Neural crest cell (in vitro differentiated cells): ENCODE results near the gene TNNI3K. TPM values are rescaled to one million over a fixed set of nuclear protein-coding genes. Genes with fewer than 3 reads are reported as not detected.

ENCODE experiments used
- DNase-seq: peaks from one replicate; pipeline ENCODE4 v3.0.0; 2021; ENCODE audit warnings: low read depth, mixed read lengths, low spot score
- H3K27ac Mint-ChIP-seq: one replicate; pipeline ENCODE4 v1.8.0; 2021; ENCODE audit warnings: mild to moderate bottlenecking, mixed read lengths; ENCODE audit not compliant: unreplicated experiment
- H3K27me3 Mint-ChIP-seq: 2 replicates; pipeline ENCODE4 v1.8.0; 2021; ENCODE audit warnings: low read depth, mild to moderate bottlenecking, mixed read lengths
- H3K36me3 Mint-ChIP-seq: 2 replicates; pipeline ENCODE4 v1.8.0; 2021; ENCODE audit warnings: low read depth, mild to moderate bottlenecking, mixed read lengths
- H3K4me1 Mint-ChIP-seq: 2 replicates; pipeline ENCODE4 v1.8.0; 2021; ENCODE audit warnings: mixed read lengths
- H3K4me3 Mint-ChIP-seq: one replicate; pipeline ENCODE4 v1.8.0; 2021; ENCODE audit warnings: mild to moderate bottlenecking, mixed read lengths
- H3K9me3 Mint-ChIP-seq: 2 replicates; pipeline ENCODE4 v1.8.0; 2021; ENCODE audit warnings: mixed read lengths
- total RNA-seq: library from RNA; stranded (reverse); gene quantifications from 2 replicates; pipeline ENCODE4 v1.2.1, GENCODE V29; 2021
- TF ChIP-seq, protein P1 (sequence below): fragments of 200-600 bp; sonication (generic); conservative IDR thresholded peaks from 2 replicates; pipeline ENCODE4 v1.5.0; 2021; ENCODE audit warnings: antibody characterized with exemption, mild to moderate bottlenecking

The TNNI3K gene
- total RNA-seq, 1 donor from 2014 or later, result 1.4 TPM

DNA sequence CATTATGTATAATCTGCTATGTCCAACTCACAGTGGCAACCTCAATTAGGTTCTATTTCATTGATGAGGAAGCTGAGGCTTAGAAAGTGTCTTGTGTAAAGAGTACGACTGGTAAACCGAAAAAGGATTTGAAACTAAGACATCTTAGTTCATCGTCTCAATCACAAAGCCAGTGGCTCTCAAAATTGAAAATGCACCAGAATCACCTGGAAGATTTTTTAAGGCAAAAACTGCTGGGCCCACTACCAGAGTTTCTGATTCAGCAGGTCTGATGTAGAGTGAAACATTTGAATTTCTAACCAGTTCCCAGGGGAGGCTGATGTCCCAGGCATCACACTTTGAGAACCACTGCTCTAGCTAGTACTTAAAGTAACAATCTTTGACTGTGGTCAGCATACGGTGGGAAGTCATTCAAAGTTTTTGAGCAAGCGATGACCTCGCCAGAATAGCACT lies 282.4 kb downstream of the TNNI3K start:
- no peak for DNase-seq
- H3K4me3 Mint-ChIP-seq, result no peak overlapping the region
- no peak overlapping the region for H3K27ac Mint-ChIP-seq
- no peaks in the 10 kb centered on the region for H3K9me3 Mint-ChIP-seq
- no peaks in the 10 kb centered on the region for H3K27me3 Mint-ChIP-seq
- TF ChIP-seq, protein P1, sequence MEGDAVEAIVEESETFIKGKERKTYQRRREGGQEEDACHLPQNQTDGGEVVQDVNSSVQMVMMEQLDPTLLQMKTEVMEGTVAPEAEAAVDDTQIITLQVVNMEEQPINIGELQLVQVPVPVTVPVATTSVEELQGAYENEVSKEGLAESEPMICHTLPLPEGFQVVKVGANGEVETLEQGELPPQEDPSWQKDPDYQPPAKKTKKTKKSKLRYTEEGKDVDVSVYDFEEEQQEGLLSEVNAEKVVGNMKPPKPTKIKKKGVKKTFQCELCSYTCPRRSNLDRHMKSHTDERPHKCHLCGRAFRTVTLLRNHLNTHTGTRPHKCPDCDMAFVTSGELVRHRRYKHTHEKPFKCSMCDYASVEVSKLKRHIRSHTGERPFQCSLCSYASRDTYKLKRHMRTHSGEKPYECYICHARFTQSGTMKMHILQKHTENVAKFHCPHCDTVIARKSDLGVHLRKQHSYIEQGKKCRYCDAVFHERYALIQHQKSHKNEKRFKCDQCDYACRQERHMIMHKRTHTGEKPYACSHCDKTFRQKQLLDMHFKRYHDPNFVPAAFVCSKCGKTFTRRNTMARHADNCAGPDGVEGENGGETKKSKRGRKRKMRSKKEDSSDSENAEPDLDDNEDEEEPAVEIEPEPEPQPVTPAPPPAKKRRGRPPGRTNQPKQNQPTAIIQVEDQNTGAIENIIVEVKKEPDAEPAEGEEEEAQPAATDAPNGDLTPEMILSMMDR, result no peak
- peaks cover 12% of the 10 kb centered on the region for H3K4me1 Mint-ChIP-seq
- no peaks in the 10 kb centered on the region for H3K36me3 Mint-ChIP-seq

DNA sequence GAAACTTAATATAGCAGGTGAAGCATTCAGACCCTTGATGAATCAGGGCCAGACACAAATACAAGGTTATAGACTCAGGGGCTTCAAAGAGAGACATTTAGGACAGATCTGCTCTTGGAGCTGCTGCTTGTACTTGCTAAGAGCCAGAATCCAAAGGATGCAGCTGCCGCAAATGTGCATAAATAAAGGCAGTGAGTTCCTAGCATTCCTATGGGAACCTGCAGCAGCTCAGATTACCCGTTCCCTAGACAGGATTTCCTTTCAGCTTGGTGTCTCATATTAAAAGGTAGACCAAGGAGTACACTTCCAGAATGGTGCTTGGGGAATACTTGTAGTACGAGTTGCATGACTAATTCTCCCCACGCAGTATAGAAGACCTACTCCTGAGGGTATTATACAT lies 287.0 kb downstream of the TNNI3K start:
- DNase-seq, result no peak
- Mint-ChIP-seq H3K4me3 (no peak overlapping the region), H3K9me3 (no peaks in the 10 kb centered on the region), H3K36me3 (no peaks in the 10 kb centered on the region), H3K4me1 (peaks cover 17% of the 10 kb centered on the region), H3K27ac (no peak overlapping the region), H3K27me3 (no peaks in the 10 kb centered on the region)
- TF ChIP-seq, protein P1, result no peak

DNA sequence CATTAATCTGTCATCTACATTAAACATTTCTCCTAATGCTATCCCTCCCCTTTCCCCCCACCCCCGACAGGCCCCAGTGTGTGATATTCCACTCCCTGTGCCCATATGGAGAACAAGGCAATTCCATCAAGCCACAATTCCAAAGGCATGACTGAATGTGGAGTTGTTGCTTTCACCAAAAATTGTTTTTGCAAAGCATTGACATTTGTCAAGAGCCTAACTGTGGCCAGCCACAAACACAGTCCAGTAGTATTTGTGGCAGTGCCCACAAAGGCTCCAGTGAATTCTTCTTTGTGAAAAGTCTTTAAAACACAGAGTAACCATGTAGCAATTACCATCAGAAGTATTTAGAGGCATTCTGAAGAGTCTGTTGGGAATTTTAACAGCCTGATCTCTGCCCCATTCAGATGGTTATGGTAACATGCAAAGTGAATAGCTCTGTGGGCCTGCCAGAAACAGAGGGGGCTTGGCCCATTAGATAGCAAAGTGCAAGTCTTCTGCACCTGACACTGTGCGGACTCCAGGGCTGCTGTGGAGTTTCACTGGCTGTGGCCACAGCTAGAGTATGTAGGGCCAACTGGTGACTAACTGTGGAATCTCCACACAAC lies 288.8 kb downstream of the TNNI3K start:
- Mint-ChIP-seq H3K36me3 (no peaks in the 10 kb centered on the region), H3K9me3 (no peaks in the 10 kb centered on the region), H3K27me3 (no peaks in the 10 kb centered on the region), H3K27ac (no peak overlapping the region), H3K4me1 (peaks cover 17% of the 10 kb centered on the region), H3K4me3 (no peak overlapping the region)
- TF ChIP-seq, protein P1, result no peak
- DNase-seq, result no peak

DNA sequence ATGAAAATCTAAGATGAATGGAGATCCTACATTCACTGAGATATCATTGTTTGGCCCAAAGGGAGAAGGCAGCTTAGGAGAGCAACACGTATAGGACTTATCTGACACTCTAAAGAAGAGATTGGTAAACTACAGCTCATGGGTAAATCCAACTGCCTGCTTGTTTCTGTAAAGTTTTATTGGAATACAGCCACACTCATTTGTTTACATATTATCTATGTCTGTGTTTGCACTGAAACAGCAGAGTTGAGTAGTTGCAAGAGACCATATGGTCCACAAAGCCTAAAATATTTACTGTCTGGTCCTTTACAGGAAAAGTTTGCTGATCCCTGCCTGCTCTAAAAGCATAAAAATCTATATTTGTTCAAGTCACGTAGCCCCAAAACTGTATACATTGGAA lies 291.5 kb downstream of the TNNI3K start:
- H3K4me3 Mint-ChIP-seq, result no peak overlapping the region
- peaks cover 17% of the 10 kb centered on the region for H3K4me1 Mint-ChIP-seq
- no peak for DNase-seq
- no peaks in the 10 kb centered on the region for H3K9me3 Mint-ChIP-seq
- TF ChIP-seq, protein P1, result no peak
- no peaks in the 10 kb centered on the region for H3K36me3 Mint-ChIP-seq
- H3K27ac Mint-ChIP-seq, result no peak overlapping the region
- H3K27me3 Mint-ChIP-seq, result no peaks in the 10 kb centered on the region

DNA sequence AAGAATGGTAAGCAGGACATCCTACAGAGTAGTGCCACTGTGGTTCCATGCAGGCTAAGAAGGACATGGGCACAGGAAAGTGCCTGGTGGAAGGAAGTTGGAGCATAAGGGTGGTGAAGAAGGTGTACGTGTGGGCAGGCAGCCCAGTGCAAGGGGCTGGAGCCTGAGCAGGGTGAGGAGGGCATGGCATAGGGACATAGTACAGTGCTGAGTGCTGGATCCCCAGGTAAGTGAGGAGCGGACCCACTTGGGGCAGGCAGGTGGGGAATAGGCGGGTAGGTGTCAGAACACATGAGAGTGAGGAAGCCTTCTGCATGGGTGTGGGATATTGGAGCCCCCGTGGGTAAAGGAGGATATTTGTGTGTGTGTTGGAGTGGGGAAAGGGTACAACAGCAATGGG lies 292.9 kb downstream of the TNNI3K start:
- Mint-ChIP-seq H3K27ac (no peak overlapping the region), H3K27me3 (no peaks in the 10 kb centered on the region), H3K9me3 (no peaks in the 10 kb centered on the region), H3K36me3 (no peaks in the 10 kb centered on the region), H3K4me3 (no peak overlapping the region), H3K4me1 (peaks cover 10% of the 10 kb centered on the region)
- TF ChIP-seq, protein P1, result no peak
- DNase-seq, result no peak
